GM15510 (cell line): ENCODE data around the gene TYMS.

Experiments used
- POLR2A ChIP-seq: IDR thresholded peaks from 3 replicates; pipeline ENCODE4 v1.6.1; 2011; ENCODE audit warnings: borderline replicate concordance; ENCODE audit not compliant: insufficient read length; ENCODE audit errors: extremely low read depth

TYMS gene

GRCh38 chr18:682833-683232, 25.4 kb downstream of the TYMS start:
- TF ChIP-seq POLR2A: no peak

GRCh38 chr18:683531-683930, 26.1 kb downstream of the TYMS start:
- TF ChIP-seq POLR2A: no peak

GRCh38 chr18:685438-685837, 28.0 kb downstream of the TYMS start:
- TF ChIP-seq POLR2A: no peak

GRCh38 chr18:686339-687111, 29.1 kb downstream of the TYMS start:
- TF ChIP-seq POLR2A: no peak

- no peak for TF ChIP-seq POLR2A
Observed at GRCh38 chr18:688323-688722, 30.9 kb downstream of the TYMS start.

- no peak for TF ChIP-seq POLR2A
Observed at GRCh38 chr18:692824-693223, 35.4 kb downstream of the TYMS start.

GRCh38 chr18:693466-694187, 36.2 kb downstream of the TYMS start:
- TF ChIP-seq POLR2A: no peak

GRCh38 chr18:697012-697411, 39.6 kb downstream of the TYMS start:
- TF ChIP-seq POLR2A: no peak

GRCh38 chr18:697800-698199, 40.3 kb downstream of the TYMS start:
- no peak for TF ChIP-seq POLR2A

- no peak for TF ChIP-seq POLR2A
Observed at GRCh38 chr18:703213-703967, 45.9 kb downstream of the TYMS start.

- TF ChIP-seq POLR2A: no peak
Observed at GRCh38 chr18:706405-706804, 49.0 kb downstream of the TYMS start.

GRCh38 chr18:708096-708495, 50.6 kb downstream of the TYMS start:
- TF ChIP-seq POLR2A: no peak

GRCh38 chr18:709771-710170, 52.3 kb downstream of the TYMS start:
- no peak for TF ChIP-seq POLR2A

- no peak for TF ChIP-seq POLR2A
Observed at GRCh38 chr18:710418-711300, 53.2 kb downstream of the TYMS start.
